Suppressor macrophage treated with lipopolysaccharide for 4 hours (primary cell): ENCODE results near the gene DIO1.
A peak's percentile ranks its signal among the peaks of the same experiment; 100 is the strongest.

ENCODE experiments used
- DNase-seq: peaks from one replicate; pipeline ENCODE4 v3.0.0-alpha.2; 2020

DIO1 gene

DNA sequence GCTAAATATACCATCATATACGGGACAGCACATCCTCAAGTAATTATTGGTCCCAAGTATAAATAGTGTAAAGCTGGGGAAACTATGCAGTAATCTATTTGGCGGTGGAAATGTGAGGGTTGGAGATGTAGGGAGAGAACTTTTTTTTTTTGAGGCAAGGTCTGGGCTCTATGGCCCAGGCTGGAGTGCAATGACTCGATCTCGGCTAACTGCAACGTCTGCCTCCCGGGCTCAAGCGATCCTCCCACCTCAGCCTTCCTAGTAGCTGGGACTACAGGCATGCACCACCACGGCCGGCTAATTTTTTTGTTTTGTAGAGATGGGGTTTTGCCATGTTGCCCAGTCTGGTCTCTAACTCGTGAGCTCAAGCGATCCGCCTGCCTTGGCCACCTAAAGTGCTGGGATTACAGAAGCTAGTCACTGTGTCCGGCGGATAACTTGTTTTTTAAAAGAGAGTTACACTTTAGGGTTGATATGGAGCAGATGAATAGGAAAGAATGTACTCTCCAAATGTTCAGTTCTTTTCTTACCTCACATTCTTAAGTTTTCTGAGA is 49.6 kb downstream of the DIO1 start:
- no peak for DNase-seq

- DNase-seq, result no peak
These were observed 50.6 kb downstream of the DIO1 start for GRCh38 chr1:53944469-53945182.

GRCh38 chr1:53945183-53945432 is 51.1 kb downstream of the DIO1 start:
- no peak for DNase-seq

- peak; percentile 99 for DNase-seq
These were observed 51.7 kb downstream of the DIO1 start, which contains the start of gene IFT25 for GRCh38 chr1:53945433-53946251. Gene IFT25 (minus strand): TSS chr1:53945699. CDS start chr1:53940082, 5,617 bp downstream.

DNA sequence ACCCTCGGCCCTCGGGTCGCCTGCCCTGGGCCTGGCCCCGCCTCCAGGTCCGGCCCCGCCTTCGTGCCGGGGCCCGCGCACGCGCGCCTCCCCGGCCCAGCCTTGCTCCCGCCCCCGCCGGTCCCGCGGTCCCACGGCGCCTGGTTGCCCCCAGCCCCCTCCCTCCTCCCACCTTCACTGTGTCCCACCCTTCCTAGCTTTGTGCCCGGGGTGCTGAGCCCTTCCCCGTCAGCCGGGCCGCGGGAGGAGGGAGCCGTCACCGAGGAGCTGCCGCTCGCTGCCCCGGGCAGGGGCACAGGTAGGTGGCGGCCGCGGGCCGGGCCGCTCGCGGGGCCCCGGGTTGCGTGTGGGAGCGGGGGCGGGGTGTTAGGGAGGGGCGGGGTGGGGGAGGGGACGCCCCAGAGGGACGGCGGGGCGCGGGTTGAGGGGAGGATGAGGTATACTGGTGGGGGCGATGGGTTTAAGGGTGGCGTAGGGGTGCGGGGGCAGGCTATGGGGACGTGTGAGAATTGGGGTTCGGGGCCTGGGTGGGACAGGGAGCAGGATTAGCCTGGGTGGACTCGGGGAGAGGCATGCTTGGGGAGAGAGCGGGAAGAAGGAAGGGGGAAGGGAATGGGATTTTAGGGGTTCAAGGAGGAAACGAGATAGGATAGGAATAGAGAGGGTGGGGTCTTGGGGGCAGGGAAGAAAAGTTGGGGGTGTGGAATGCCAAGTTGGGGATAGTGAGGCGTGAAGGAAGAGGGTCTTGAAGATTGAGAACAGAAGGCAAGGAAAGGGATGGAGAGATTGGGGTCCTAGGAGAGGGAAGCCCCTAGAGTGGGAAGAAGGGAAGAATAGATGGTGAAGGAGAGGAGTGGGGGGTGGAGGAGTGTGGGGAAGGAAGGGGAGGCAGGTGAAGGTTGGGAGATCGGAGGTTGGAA is 52.5 kb downstream of the DIO1 start, which contains the start of gene LRRC42:
Gene LRRC42 (plus strand): TSS at position 99 of the 920 bp plus-strand sequence. CDS start 5,650 bp downstream, outside the sequence.
- peak; percentile 92 for DNase-seq

DNA sequence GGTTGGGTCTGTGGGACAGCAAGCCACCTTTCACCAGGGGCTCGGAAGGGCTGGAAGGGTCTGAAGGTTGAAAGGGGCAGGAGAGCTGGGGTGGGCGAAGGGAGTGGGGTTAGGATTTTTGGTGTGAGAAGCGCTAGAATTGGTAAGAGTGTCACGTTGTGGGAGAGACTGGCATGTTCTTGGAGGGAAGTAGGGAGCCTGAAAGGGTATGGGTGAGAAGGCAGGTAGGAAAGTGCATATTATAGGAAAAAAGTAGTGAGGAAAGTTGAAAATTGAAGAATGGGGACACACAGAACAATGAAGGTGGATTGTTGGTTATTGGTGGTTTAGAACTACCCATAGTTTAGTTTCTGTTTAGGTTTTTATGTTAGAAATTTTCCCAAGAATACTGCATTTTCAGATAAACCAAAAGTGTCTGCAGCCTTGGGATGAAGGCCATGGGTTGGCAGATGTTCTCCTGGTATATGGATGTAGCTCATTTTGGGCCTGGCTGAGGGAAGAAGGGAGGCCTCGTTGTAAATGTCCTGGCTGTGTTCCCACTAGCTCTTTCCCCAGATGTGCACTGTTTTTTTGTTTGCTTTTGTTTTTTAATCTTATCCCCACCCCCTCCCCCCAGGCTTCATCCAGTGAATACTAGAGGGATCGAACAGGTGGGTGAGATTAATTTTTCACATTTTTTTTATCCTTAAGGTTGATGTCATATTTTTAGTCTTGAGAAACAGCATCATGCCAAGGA is 53.4 kb downstream of the DIO1 start:
- DNase-seq, result no peak

- no peak for DNase-seq
These were observed 54.3 kb downstream of the DIO1 start for GRCh38 chr1:53948291-53948690.

DNA sequence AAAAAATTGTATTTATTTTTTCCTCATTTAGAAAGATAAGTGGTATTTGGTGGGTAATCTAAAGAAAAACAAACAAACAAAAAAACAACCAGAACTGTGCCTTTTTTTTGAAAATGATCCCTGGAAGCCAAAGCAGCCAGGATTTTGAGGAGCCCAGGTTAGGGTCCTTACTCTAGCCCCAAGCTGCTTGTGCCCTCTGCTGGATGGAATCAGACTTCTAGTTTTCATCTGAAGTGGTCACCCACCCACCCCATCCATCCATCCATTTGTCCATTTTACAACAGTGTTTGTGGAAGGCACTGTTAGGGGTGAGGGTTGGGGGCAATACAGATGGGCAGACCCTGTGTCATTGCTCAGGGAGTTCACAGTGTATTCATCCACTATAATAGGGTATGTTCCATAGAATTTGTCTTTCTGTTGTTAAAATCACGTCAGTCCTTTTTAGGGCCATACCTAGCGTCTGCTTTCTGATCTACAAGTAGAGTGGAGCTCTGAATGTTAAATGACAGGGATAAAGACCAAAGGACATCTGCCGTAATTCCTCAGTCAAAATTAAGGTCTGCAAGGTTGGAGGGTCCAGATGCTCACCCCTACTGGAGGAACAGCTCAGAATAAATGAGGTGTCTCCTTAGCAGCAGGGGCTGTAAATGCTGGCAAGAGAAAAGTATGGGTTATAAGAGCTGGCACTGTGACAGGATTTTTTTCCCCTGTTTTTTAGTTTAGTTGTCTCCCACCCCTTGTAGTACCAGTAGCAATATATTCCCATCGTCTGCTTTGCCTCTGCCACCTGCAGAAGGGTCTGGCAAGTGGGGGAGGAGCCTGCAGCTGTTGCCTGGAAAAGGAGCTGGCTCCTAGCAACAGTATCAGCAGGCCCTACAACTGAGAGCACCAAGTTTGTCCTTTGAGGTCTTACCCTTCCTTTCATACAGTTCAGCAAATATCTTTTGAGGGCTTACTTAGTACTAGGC is 55.3 kb downstream of the DIO1 start:
- peak; percentile 59 for DNase-seq

GRCh38 chr1:53951697-53952096 is 57.7 kb downstream of the DIO1 start:
- DNase-seq, result no peak

- no peak for DNase-seq
These were observed 60.1 kb downstream of the DIO1 start for GRCh38 chr1:53954128-53954527.

- no peak for DNase-seq
These were observed 62.6 kb downstream of the DIO1 start for GRCh38 chr1:53956308-53957168.

- DNase-seq, result no peak
These were observed 63.3 kb downstream of the DIO1 start for GRCh38 chr1:53957194-53957818.

DNA sequence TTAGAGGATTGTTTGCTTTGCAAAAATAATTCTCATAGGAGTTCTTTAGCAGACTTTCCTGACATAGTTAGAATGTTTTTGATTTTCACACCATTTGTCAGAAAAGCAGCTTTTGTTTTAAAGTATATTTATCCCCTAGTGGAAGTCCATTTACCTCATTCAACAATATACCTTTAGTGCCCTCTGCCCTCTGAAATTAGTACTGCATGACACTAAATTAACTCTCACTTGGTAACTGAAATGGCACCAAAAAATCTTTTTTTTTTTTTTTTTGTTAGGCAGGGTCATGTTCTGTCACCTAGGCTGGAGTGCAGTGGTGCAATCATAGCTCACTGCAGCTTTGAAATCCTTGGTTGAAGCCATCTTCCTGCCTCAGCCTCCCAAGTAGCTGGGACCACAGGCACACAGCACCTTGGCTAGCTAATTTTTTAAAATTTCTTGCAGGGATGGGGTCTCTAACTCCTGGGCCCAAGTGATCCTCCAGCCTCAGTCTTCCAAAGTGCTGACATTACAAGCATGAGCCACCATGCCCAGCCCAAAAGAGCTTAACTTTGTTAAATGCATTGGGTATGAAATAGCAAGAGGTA is 65.8 kb downstream of the DIO1 start:
- DNase-seq, result peak; percentile 56
